Right lobe of liver (tissue), 6 donors: Measurements from ENCODE around the gene SHISA9. TPM values are rescaled to one million over a fixed set of nuclear protein-coding genes. Genes with fewer than 3 reads are reported as not detected.

Source experiments
- ATAC-seq, 4 donors: fragments of 200-7000 bp; cut with Tn5 transposase; one replicate each; pipeline ENCODE4 v1.9.1; 2020; ENCODE audit warnings: mild to moderate bottlenecking in 4 of 4, moderate library complexity in 4 of 4
- DNase-seq, 3 donors: peaks; one replicate each; pipeline ENCODE4 v3.0.0-alpha.2; 2020
- H3K27ac ChIP-seq, 3 donors: fragments of 200-600 bp; one replicate each; pipeline ENCODE4 v1.8.0; 2022
- H3K27me3 ChIP-seq, 2 donors: fragments of 200-600 bp; one replicate each; pipeline ENCODE4 v1.8.0; 2022
- H3K36me3 ChIP-seq, 4 donors: fragments of 200-600 bp; sonication (generic) in 1 of 4; one replicate each; pipeline versions ENCODE4 v1.5.1 to v1.8.0; 2017 to 2022; ENCODE audit warnings: control low read depth in 1 of 4
- H3K4me1 ChIP-seq, 4 donors: fragments of 200-600 bp; sonication (generic) in 1 of 4; one replicate each; pipeline versions ENCODE4 v1.5.1 to v1.8.0; 2017 to 2022; ENCODE audit warnings: control low read depth in 1 of 4
- H3K4me3 ChIP-seq, 3 donors: fragments of 200-600 bp; one replicate each; pipeline ENCODE4 v1.8.0; 2022
- H3K9me3 ChIP-seq, 4 donors: fragments of 200-600 bp; sonication (generic) in 1 of 4; one replicate each; pipeline versions ENCODE4 v1.5.1 to v1.8.0; 2017 to 2022; ENCODE audit warnings: control low read depth in 1 of 4
- CTCF ChIP-seq, 4 donors: fragments of 200-600 bp in 3 of 4; fragments of 450-650 bp in 1 of 4; IDR thresholded peaks; one replicate each; pipeline versions ENCODE4 v1.5.1 to v1.8.0; 2016 to 2022; ENCODE audit warnings: antibody characterized with exemption in 4 of 4, mild to moderate bottlenecking in 2 of 4
- POLR2A ChIP-seq: fragments of 450-650 bp; IDR thresholded peaks from one replicate; pipeline ENCODE4 v1.6.1; 2017; ENCODE audit warnings: antibody characterized with exemption, mild to moderate bottlenecking
- WGBS: methylation state at CpG from one replicate; pipeline ENCODE4 v1.1.6; 2018; ENCODE audit warnings: low coverage, low lambda C conversion rate; ENCODE audit not compliant: insufficient coverage; ENCODE audit errors: missing lambda C conversion rate; 5-methylcytosine and 5-hydroxymethylcytosine counted together
- intact Hi-C, 2 donors: fragments of 100-400 bp; cut with DNase I; formaldehyde crosslinking; loops; one replicate each; pipeline versions ENCODE4 v1.11.2 to v1.14.1; 2022
- total RNA-seq, 6 experiments: library from RNA; depleted of rRNA in 2 of 6; stranded (reverse); fragments of >200 nt in 2 of 6; fragmentation: NEBNext Ultra II Directional in 3 of 6; extraction: Animal tissue kit (Norgen Biotek cat#: 25700) in 3 of 6; gene quantifications; one replicate each; pipeline versions ENCODE4 v1.1.0 to v1.2.4, GENCODE V29; 2016 to 2023
- donor health status: DM: no; HTN: yes; CAD: no.
- donor health status: DM: no; HTN: no; CAD: no.
- donor health status: DM: no; HTN: no; CAD: no.
- donor health status: DM: no; HTN: yes; CAD: no.
- donor health status: DM: no; HTN: yes; CAD: no.

SHISA9 gene
- total RNA-seq, 6 experiments from 2014 or later, result 0.02 to 0.06 TPM; not detected in 4

- H3K4me3 ChIP-seq, result no peak overlapping the region
- 75% methylated on average over 1 of the region's 1 CpG for WGBS
- H3K36me3 ChIP-seq, result no peaks in the 10 kb centered on the region
- H3K9me3 ChIP-seq, result no peaks in the 10 kb centered on the region
- DNase-seq (no peak), ATAC-seq (no peak)
- no peak for TF ChIP-seq POLR2A
- no peak for TF ChIP-seq CTCF (IDR thresholded peaks at IDR 0.05)
- H3K27ac ChIP-seq, result no peak overlapping the region
- intact Hi-C loops, result no loop called here
- H3K4me1 ChIP-seq, result no peaks in the 10 kb centered on the region
- no peaks in the 10 kb centered on the region for H3K27me3 ChIP-seq
Observed at GRCh38 chr16:13165024-13165423, 263.6 kb downstream of the SHISA9 start.

- Histone ChIP-seq H3K27ac (no peak overlapping the region), H3K9me3 (no peaks in the 10 kb centered on the region), H3K4me1 (no peaks in the 10 kb centered on the region), H3K4me3 (no peak overlapping the region), H3K27me3 (no peaks in the 10 kb centered on the region), H3K36me3 (no peaks in the 10 kb centered on the region)
- ATAC-seq, result no peak
- DNase-seq, result no peak
- 78% methylated on average over 3 of the region's 4 CpGs for whole genome bisulfite sequencing
- TF ChIP-seq POLR2A, result no peak
- intact Hi-C loops, result no loop called here
Observed at GRCh38 chr16:13168091-13168572, 266.7 kb downstream of the SHISA9 start.

- Histone ChIP-seq H3K4me1 (no peaks in the 10 kb centered on the region), H3K27ac (no peak overlapping the region), H3K9me3 (no peaks in the 10 kb centered on the region), H3K4me3 (no peak overlapping the region), H3K36me3 (no peaks in the 10 kb centered on the region), H3K27me3 (no peaks in the 10 kb centered on the region)
- 43% methylated on average over 4 of the region's 4 CpGs for WGBS
- DNase-seq (no peak), ATAC-seq (no peak)
- no peak for TF ChIP-seq CTCF (IDR thresholded peaks at IDR 0.05)
- no peak for TF ChIP-seq POLR2A
- intact Hi-C loops, result no loop called here
Observed at GRCh38 chr16:13171313-13171712, 269.9 kb downstream of the SHISA9 start.

- Histone ChIP-seq H3K27me3 (no peaks in the 10 kb centered on the region), H3K27ac (no peak overlapping the region), H3K9me3 (no peaks in the 10 kb centered on the region), H3K4me3 (no peak overlapping the region), H3K4me1 (no peaks in the 10 kb centered on the region), H3K36me3 (no peaks in the 10 kb centered on the region)
- WGBS, result 36% methylated on average over 3 of the region's 3 CpGs
- TF ChIP-seq POLR2A, result no peak
- TF ChIP-seq CTCF (IDR thresholded peaks at IDR 0.05), result no peak
- DNase-seq, result no peak
- no peak for ATAC-seq
- intact Hi-C loops, result no loop called here
Observed at GRCh38 chr16:13176711-13177110, 275.3 kb downstream of the SHISA9 start.

GRCh38 chr16:13178318-13178717 lies 276.9 kb downstream of the SHISA9 start:
- H3K4me3 ChIP-seq, result no peak overlapping the region
- DNase-seq (no peak), ATAC-seq (no peak)
- H3K36me3 ChIP-seq, result no peaks in the 10 kb centered on the region
- TF ChIP-seq CTCF (IDR thresholded peaks at IDR 0.05) (no peak), POLR2A (no peak)
- H3K27me3 ChIP-seq, result no peaks in the 10 kb centered on the region
- 38% methylated on average over 8 of the region's 8 CpGs for WGBS
- no peak overlapping the region for H3K27ac ChIP-seq
- no peaks in the 10 kb centered on the region for H3K4me1 ChIP-seq
- intact Hi-C loops, result no loop called here
- H3K9me3 ChIP-seq, result no peaks in the 10 kb centered on the region
